CD14-positive monocyte (primary cell): ENCODE results near the gene NCOA5. TPM values are rescaled to one million over a fixed set of nuclear protein-coding genes. Genes with fewer than 3 reads are reported as not detected.
A peak's percentile ranks its signal among the peaks of the same experiment; 100 is the strongest.

Experiments
- DNase-seq, 3 donors: peaks; one replicate each; pipeline ENCODE4 v3.0.0-alpha.2; 2011 to 2022
- H2AFZ ChIP-seq: 2 replicates; pipeline ENCODE4 v1.6.0; 2012; ENCODE audit warnings: mild to moderate bottlenecking, low read depth, low read length, inconsistent platforms; ENCODE audit not compliant: insufficient read depth, poor library complexity, severe bottlenecking
- H3K27ac ChIP-seq, 2 donors: 1 replicate in 1 of 2; 2 replicates in 1 of 2; pipeline ENCODE4 v1.5.1; 2012 to 2013; ENCODE audit warnings: low read length in 2 of 2, control low read depth in 1 of 2, inconsistent platforms in 1 of 2, low read depth in 1 of 2, mild to moderate bottlenecking in 1 of 2
- H3K27me3 ChIP-seq, 2 donors: one replicate each; pipeline versions ENCODE4 v1.6.0 to v1.6.1; 2011 to 2013; ENCODE audit warnings: low read length in 2 of 2; ENCODE audit not compliant: control insufficient read depth in 2 of 2, insufficient read depth in 2 of 2
- H3K36me3 ChIP-seq, 2 donors: replicated peaks in 1 of 2; 1 replicate in 1 of 2; 2 replicates in 1 of 2; pipeline versions ENCODE4 v1.5.1 to v1.6.1; 2012 to 2013; ENCODE audit warnings: low read length in 2 of 2, control low read depth in 1 of 2, inconsistent platforms in 1 of 2, mild to moderate bottlenecking in 1 of 2; ENCODE audit not compliant: insufficient read depth in 2 of 2, control insufficient read depth in 1 of 2
- H3K4me1 ChIP-seq, 2 donors: 1 replicate in 1 of 2; 2 replicates in 1 of 2; pipeline versions ENCODE4 v1.5.1 to v1.6.1; 2012 to 2013; ENCODE audit warnings: low read length in 2 of 2, control low read depth in 1 of 2, inconsistent platforms in 1 of 2, mild to moderate bottlenecking in 1 of 2, moderate library complexity in 1 of 2; ENCODE audit not compliant: insufficient read depth in 2 of 2, control insufficient read depth in 1 of 2
- H3K4me2 ChIP-seq: replicated peaks from 2 replicates; pipeline ENCODE3; 2012; ENCODE audit warnings: low read length, moderate library complexity, mild to moderate bottlenecking; ENCODE audit not compliant: poor library complexity, severe bottlenecking; ENCODE audit errors: extremely low read depth
- H3K4me3 ChIP-seq, 3 experiments: fragments of 200-600 bp in 1 of 3; sonication (generic) in 1 of 3; replicated peaks in 1 of 3; 1 replicate in 2 of 3; 2 replicates in 1 of 3; pipeline ENCODE4 v1.5.1; 2011 to 2013; ENCODE audit warnings: low read length in 3 of 3, mild to moderate bottlenecking in 3 of 3, control low read depth in 2 of 3, low read depth in 2 of 3, inconsistent platforms in 1 of 3, moderate library complexity in 1 of 3
- H3K79me2 ChIP-seq: 2 replicates; pipeline ENCODE4 v1.6.0; 2012; ENCODE audit warnings: mild to moderate bottlenecking, control low read depth, inconsistent platforms, low read length, moderate library complexity; ENCODE audit not compliant: insufficient read depth
- H3K9ac ChIP-seq: 2 replicates; pipeline ENCODE4 v1.6.0; 2017; ENCODE audit warnings: low read length, mild to moderate bottlenecking; ENCODE audit not compliant: insufficient read depth, poor library complexity, severe bottlenecking
- H3K9me3 ChIP-seq, 2 donors: replicated peaks in 1 of 2; 1 replicate in 1 of 2; 2 replicates in 1 of 2; pipeline versions ENCODE4 v1.5.1 to v1.6.1; 2012 to 2013; ENCODE audit warnings: low read length in 2 of 2, control low read depth in 1 of 2; ENCODE audit not compliant: control insufficient read depth in 1 of 2, insufficient read depth in 1 of 2
- H4K20me1 ChIP-seq: 2 replicates; pipeline ENCODE4 v1.6.0; 2012; ENCODE audit warnings: mild to moderate bottlenecking, low read length, control low read depth, moderate library complexity; ENCODE audit not compliant: insufficient read depth
- H3K27ac Mint-ChIP-seq, 7 donors: one replicate each; pipeline ENCODE4 v1.8.0; 2020; ENCODE audit warnings: mild to moderate bottlenecking in 7 of 7, mixed read lengths in 7 of 7, moderate library complexity in 6 of 7, inconsistent platforms in 2 of 7
- H3K27me3 Mint-ChIP-seq, 3 donors: one replicate each; pipeline ENCODE4 v1.8.0; 2021 to 2022; ENCODE audit warnings: low read depth in 3 of 3, mild to moderate bottlenecking in 3 of 3, mixed read lengths in 3 of 3, moderate library complexity in 3 of 3, inconsistent platforms in 1 of 3
- H3K36me3 Mint-ChIP-seq, 2 donors: one replicate each; pipeline ENCODE4 v1.8.0; 2020; ENCODE audit warnings: mixed read lengths in 2 of 2, inconsistent platforms in 1 of 2, mild to moderate bottlenecking in 1 of 2
- H3K4me1 Mint-ChIP-seq: one replicate; pipeline ENCODE4 v1.8.0; 2020; ENCODE audit warnings: mild to moderate bottlenecking, mixed read lengths
- H3K4me3 Mint-ChIP-seq, 2 donors: one replicate each; pipeline ENCODE4 v1.8.0; 2020; ENCODE audit warnings: mild to moderate bottlenecking in 2 of 2, mixed read lengths in 2 of 2, moderate library complexity in 1 of 2
- H3K9me3 Mint-ChIP-seq, 7 donors: one replicate each; pipeline ENCODE4 v1.8.0; 2020 to 2022; ENCODE audit warnings: mixed read lengths in 7 of 7, mild to moderate bottlenecking in 6 of 7, moderate library complexity in 6 of 7, inconsistent platforms in 2 of 7
- WGBS: methylation state at CpG from one replicate; pipeline ENCODE4 v1.1.5; 2013; ENCODE audit warnings: missing lambda C conversion rate; ENCODE audit not compliant: insufficient coverage; 5-methylcytosine and 5-hydroxymethylcytosine counted together
- intact Hi-C, 2 donors: fragments of 100-400 bp; cut with micrococcal nuclease; formaldehyde crosslinking; loops; one replicate each; pipeline versions ENCODE4 v1.15.0 to v1.15.1; 2023
- polyA plus RNA-seq, 3 donors: library from polyadenylated mRNA; depleted of rRNA in 1 of 3; unstranded in 2 of 3; stranded (reverse) in 1 of 3; fragments of 300-500 nt in 2 of 3; fragments of >200 nt in 1 of 3; fragmentation: Illumina TruSeq in 2 of 3; gene quantifications; 1 replicate in 2 of 3; 2 replicates in 1 of 3; pipeline ENCODE4 v1.2.3, GENCODE V29; 2012 to 2021
- TF ChIP-seq, protein P1 (sequence below): fragments of 200-600 bp; IDR thresholded peaks from one replicate; pipeline ENCODE4 v1.8.0; 2022; ENCODE audit warnings: antibody characterized with exemption, mild to moderate bottlenecking

NCOA5 gene
- polyA plus RNA-seq, 3 donors = 4.5 to 10.2 (median 6.0) TPM

DNA sequence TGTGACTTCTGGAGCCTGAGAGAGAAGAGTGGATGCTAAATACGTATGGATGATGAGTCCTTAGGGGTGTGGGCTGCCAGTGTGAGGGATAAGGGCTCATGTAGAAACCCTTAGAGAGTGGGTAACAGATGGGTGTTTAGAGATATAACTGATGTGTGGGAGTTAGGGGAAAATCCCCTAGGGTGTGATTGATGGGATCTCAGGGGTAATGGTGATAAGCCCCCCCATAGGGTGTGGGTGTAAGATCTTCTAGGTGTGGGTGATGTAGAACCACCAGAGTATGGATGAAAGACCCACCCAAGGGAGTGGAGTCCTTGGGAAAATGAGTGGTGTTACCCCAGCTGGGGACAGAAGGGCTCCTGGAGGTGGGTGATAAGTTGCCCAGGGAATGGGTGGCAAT lies 34.5 kb downstream of the NCOA5 start:
- H3K9me3 Mint-ChIP-seq = peaks cover 0 to 8% (median 0%) of the 10 kb centered on the region in 7 donors
- peaks cover 27% of the 10 kb centered on the region for H3K4me1 Mint-ChIP-seq
- H3K27me3 Mint-ChIP-seq = peaks cover 37 to 58% (median 45%) of the 10 kb centered on the region in 3 donors
- H3K4me3 Mint-ChIP-seq = no peak overlapping the region
- 38% methylated on average over 1 of the region's 1 CpG for WGBS
- peaks cover 18 to 26% of the 10 kb centered on the region in 2 donors for H3K27me3 ChIP-seq
- TF ChIP-seq, protein P1, sequence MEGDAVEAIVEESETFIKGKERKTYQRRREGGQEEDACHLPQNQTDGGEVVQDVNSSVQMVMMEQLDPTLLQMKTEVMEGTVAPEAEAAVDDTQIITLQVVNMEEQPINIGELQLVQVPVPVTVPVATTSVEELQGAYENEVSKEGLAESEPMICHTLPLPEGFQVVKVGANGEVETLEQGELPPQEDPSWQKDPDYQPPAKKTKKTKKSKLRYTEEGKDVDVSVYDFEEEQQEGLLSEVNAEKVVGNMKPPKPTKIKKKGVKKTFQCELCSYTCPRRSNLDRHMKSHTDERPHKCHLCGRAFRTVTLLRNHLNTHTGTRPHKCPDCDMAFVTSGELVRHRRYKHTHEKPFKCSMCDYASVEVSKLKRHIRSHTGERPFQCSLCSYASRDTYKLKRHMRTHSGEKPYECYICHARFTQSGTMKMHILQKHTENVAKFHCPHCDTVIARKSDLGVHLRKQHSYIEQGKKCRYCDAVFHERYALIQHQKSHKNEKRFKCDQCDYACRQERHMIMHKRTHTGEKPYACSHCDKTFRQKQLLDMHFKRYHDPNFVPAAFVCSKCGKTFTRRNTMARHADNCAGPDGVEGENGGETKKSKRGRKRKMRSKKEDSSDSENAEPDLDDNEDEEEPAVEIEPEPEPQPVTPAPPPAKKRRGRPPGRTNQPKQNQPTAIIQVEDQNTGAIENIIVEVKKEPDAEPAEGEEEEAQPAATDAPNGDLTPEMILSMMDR = no peak
- H3K4me3 ChIP-seq = no peak overlapping the region
- peaks cover 0 to 4% of the 10 kb centered on the region in 2 donors for H3K9me3 ChIP-seq
- H3K27ac ChIP-seq = no peak overlapping the region
- no peak overlapping the region for H3K27ac Mint-ChIP-seq
- no peaks in the 10 kb centered on the region for H3K79me2 ChIP-seq
- H3K4me2 ChIP-seq = no peak overlapping the region
- H3K4me1 ChIP-seq = peaks cover 22 to 31% of the 10 kb centered on the region in 2 donors
- peaks cover 37% of the 10 kb centered on the region for H4K20me1 ChIP-seq
- no peak for DNase-seq
- peaks cover 3 to 6% of the 10 kb centered on the region in 2 donors for H3K36me3 Mint-ChIP-seq
- intact Hi-C loops = no loop called here
- H3K9ac ChIP-seq = no peak overlapping the region
- no peaks in the 10 kb centered on the region for H3K36me3 ChIP-seq
- no peak overlapping the region for H2AFZ ChIP-seq

DNA sequence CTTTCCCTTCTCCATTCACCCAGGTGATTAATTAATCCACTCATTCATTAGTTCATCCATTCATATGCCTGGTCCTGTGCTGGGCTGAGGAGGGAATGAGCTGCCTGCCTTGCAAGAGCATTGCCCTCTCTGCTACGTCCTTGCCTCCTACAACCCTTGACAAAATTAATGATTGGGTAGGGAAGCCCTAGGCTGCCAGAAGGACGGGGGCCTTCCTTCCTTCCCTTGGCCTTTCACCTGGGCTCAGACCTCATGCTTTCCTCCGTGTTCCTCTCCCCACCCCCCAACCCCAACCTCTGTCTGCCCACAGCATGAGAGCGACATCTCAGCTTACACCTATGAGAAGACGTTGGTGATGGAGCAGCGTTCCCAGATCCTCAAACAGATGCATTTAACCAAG lies 35.2 kb downstream of the NCOA5 start:
- no peaks in the 10 kb centered on the region for H3K79me2 ChIP-seq
- Mint-ChIP-seq H3K36me3 (peaks cover 2 to 3% of the 10 kb centered on the region in 2 donors), H3K9me3 (peaks cover 0 to 8% (median 0%) of the 10 kb centered on the region in 7 donors), H3K27ac (no peak overlapping the region), H3K4me1 (peaks cover 21% of the 10 kb centered on the region), H3K4me3 (peak overlapping the region in 1 of 2 donors; percentile 2), H3K27me3 (peaks cover 39 to 58% (median 46%) of the 10 kb centered on the region in 3 donors)
- peaks cover 0 to 4% of the 10 kb centered on the region in 2 donors for H3K9me3 ChIP-seq
- H2AFZ ChIP-seq = no peak overlapping the region
- H3K27me3 ChIP-seq = peaks cover 18 to 26% of the 10 kb centered on the region in 2 donors
- DNase-seq = no peak
- 67% methylated on average over 3 of the region's 6 CpGs for WGBS
- no peaks in the 10 kb centered on the region for H3K36me3 ChIP-seq
- peaks cover 31% of the 10 kb centered on the region for H4K20me1 ChIP-seq
- no peak overlapping the region for H3K9ac ChIP-seq
- peaks cover 18 to 24% of the 10 kb centered on the region in 2 donors for H3K4me1 ChIP-seq
- intact Hi-C loops = no loop called here
- H3K4me3 ChIP-seq = no peak overlapping the region
- no peak overlapping the region for H3K4me2 ChIP-seq
- H3K27ac ChIP-seq = no peak overlapping the region
- TF ChIP-seq, protein P1 = no peak
